ENCODE data around the gene CD84. TPM values are rescaled to one million over a fixed set of nuclear protein-coding genes. Genes with fewer than 3 reads are reported as not detected.

The CD84 gene
- total RNA-seq, 1 donor from 2014 or later: not detected

- no peak for TF ChIP-seq CTCF (IDR thresholded peaks at IDR 0.05)
- Mint-ChIP-seq H3K36me3 (ENCODE audit: low read depth) (no peaks in the 10 kb centered on the region), H3K4me1 (ENCODE audit: low read depth) (no peaks in the 10 kb centered on the region), H3K27me3 (ENCODE audit: low read depth) (peaks cover 13% of the 10 kb centered on the region), H3K4me3 (ENCODE audit: unreplicated experiment) (no peak overlapping the region), H3K9me3 (ENCODE audit: low read depth) (no peaks in the 10 kb centered on the region), H3K27ac (ENCODE audit: unreplicated experiment) (no peak overlapping the region)
- DNase-seq (ENCODE audit: low spot score): no peak
These were observed 26.9 kb downstream of the CD84 start for GRCh38 chr1:160552425-160552824.

GRCh38 chr1:160550572-160551034, 28.7 kb downstream of the CD84 start:
- Mint-ChIP-seq H3K4me3 (ENCODE audit: unreplicated experiment) (no peak overlapping the region), H3K27me3 (ENCODE audit: low read depth) (peaks cover 8% of the 10 kb centered on the region), H3K27ac (ENCODE audit: unreplicated experiment) (no peak overlapping the region), H3K4me1 (ENCODE audit: low read depth) (no peaks in the 10 kb centered on the region), H3K9me3 (ENCODE audit: low read depth) (no peaks in the 10 kb centered on the region), H3K36me3 (ENCODE audit: low read depth) (no peaks in the 10 kb centered on the region)
- no peak for TF ChIP-seq CTCF (IDR thresholded peaks at IDR 0.05)
- no peak for DNase-seq (ENCODE audit: low spot score)

- Mint-ChIP-seq H3K9me3 (ENCODE audit: low read depth) (no peaks in the 10 kb centered on the region), H3K4me3 (ENCODE audit: unreplicated experiment) (no peak overlapping the region), H3K4me1 (ENCODE audit: low read depth) (no peaks in the 10 kb centered on the region), H3K27me3 (ENCODE audit: low read depth) (peaks cover 6% of the 10 kb centered on the region), H3K36me3 (ENCODE audit: low read depth) (no peaks in the 10 kb centered on the region), H3K27ac (ENCODE audit: unreplicated experiment) (no peak overlapping the region)
- TF ChIP-seq CTCF (IDR thresholded peaks at IDR 0.05): no peak
- DNase-seq (ENCODE audit: low spot score): no peak
These were observed 29.7 kb downstream of the CD84 start for GRCh38 chr1:160549665-160550006.

- no peak overlapping the region for H3K27ac Mint-ChIP-seq (ENCODE audit: unreplicated experiment)
- TF ChIP-seq CTCF (IDR thresholded peaks at IDR 0.05): no peak
- no peaks in the 10 kb centered on the region for H3K4me1 Mint-ChIP-seq (ENCODE audit: low read depth)
- no peak for DNase-seq (ENCODE audit: low spot score)
- no peaks in the 10 kb centered on the region for H3K9me3 Mint-ChIP-seq (ENCODE audit: low read depth)
- H3K36me3 Mint-ChIP-seq (ENCODE audit: low read depth): no peaks in the 10 kb centered on the region
- H3K27me3 Mint-ChIP-seq (ENCODE audit: low read depth): peaks cover 6% of the 10 kb centered on the region
- no peak overlapping the region for H3K4me3 Mint-ChIP-seq (ENCODE audit: unreplicated experiment)
These were observed 30.2 kb downstream of the CD84 start for GRCh38 chr1:160548960-160549664.

GRCh38 chr1:160548183-160548582, 31.1 kb downstream of the CD84 start:
- no peak for DNase-seq (ENCODE audit: low spot score)
- Mint-ChIP-seq H3K4me3 (ENCODE audit: unreplicated experiment) (no peak overlapping the region), H3K27ac (ENCODE audit: unreplicated experiment) (no peak overlapping the region), H3K36me3 (ENCODE audit: low read depth) (no peaks in the 10 kb centered on the region), H3K9me3 (ENCODE audit: low read depth) (no peaks in the 10 kb centered on the region), H3K4me1 (ENCODE audit: low read depth) (no peaks in the 10 kb centered on the region), H3K27me3 (ENCODE audit: low read depth) (peaks cover 6% of the 10 kb centered on the region)
- no peak for TF ChIP-seq CTCF (IDR thresholded peaks at IDR 0.05)
